HG03378 (cell line): ENCODE measurements around the gene MAP6.

Source experiments
- ATAC-seq: cut with Tn5 transposase; IDR thresholded peaks from one replicate; pipeline ENCODE4 v1.9.1; 2021; ENCODE audit warnings: mild to moderate bottlenecking, moderate library complexity; ENCODE audit not compliant: unreplicated experiment

Gene MAP6

DNA sequence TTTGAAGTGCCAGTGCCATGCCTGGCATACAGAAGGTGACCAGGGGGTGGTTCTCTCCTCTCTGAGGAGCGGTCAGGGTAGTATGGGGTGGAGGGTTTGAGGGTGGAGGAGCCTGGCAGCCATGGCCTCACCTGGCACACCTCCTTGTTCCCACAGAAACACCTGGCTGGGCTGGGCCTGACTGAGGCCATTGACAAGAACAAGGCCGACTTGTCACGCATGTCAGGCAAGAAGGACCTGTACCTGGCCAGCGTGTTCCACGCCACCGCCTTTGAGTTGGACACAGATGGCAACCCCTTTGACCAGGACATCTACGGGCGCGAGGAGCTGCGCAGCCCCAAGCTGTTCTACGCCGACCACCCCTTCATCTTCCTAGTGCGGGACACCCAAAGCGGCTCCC, 97.2 kb downstream of the MAP6 start:
- ATAC-seq = no peak

DNA sequence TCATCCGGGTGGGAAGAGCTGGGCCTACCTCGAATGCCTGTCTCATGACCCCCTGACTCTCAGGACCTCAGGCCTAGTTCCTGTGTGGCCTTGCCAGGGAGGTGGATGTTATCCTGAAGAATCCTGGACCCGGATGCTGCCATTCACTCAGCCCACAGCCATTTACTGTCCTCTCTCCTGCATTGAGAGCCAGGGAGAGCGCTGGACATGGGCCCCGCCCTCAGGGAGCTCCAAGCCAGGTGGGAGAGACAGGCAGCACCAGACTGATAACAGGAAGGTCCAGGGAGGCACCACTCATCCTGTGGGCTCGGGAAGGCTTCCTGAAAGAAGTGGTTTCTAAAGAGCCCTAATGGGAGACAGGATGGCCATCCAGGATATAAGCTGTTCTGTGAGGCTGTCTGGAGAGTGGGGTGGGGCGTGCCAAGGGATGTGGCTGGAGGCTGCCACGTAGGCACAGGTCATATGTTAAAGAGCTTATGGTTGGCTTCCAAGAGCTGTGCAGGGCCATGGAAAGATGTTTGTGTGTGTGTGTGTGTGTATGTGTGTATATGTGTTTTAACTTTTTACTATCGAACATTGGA, 98.2 kb downstream of the MAP6 start:
- no peak for ATAC-seq

DNA sequence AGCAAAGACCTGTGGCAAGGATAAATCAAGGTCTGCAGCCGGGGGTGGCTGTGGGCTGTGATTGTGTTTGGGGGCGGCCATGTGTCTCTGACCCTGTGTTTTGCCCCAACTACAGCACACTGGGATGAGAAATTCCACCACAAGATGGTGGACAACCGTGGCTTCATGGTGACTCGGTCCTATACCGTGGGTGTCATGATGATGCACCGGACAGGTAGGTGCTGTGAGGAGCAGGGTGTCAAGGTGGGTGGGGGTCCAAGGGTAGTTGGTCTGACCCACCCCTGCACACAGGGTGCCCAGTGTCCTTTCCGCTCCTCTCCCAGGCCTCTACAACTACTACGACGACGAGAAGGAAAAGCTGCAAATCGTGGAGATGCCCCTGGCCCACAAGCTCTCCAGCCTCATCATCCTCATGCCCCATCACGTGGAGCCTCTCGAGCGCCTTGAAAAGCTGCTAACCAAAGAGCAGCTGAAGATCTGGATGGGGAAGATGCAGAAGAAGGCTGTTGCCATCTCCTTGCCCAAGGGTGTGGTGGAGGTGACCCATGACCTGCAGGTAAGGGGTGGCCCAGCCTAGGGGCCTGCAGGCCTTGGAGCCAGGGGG, 100.1 kb downstream of the MAP6 start:
- no peak for ATAC-seq

GRCh38 chr11:75567971-75568370, 100.9 kb downstream of the MAP6 start:
- no peak for ATAC-seq

GRCh38 chr11:75566763-75567279, 102.0 kb downstream of the MAP6 start:
- ATAC-seq = no peak

DNA sequence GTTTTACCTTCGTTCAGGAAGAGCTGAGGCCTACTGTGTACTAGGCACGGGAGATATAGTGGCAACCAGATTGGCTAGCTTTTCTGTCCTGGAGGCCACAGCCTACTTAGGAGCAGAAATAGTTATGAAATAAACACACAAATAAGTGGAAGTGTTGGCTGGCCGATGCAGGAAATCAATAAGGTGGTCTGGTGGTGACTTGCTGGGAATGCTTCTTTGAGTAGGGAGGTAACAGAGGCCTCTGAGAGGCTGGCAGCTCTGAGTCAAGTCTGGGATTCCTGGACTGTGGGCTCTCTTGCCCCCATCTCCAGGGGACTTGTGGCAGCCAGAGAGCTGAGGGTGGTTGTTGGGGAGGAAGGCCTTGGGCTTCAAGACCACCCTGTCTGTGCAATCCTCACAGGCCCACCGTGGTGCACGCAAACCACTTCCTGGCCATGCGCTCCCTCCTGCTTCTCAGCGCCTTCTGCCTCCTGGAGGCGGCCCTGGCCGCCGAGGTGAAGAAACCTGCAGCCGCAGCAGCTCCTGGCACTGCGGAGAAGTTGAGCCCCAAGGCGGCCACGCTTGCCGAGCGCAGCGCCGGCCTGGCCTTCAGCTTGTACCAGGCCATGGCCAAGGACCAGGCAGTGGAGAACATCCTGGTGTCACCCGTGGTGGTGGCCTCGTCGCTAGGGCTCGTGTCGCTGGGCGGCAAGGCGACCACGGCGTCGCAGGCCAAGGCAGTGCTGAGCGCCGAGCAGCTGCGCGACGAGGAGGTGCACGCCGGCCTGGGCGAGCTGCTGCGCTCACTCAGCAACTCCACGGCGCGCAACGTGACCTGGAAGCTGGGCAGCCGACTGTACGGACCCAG, 102.7 kb downstream of the MAP6 start:
- ATAC-seq = no peak

GRCh38 chr11:75565221-75565814, 103.5 kb downstream of the MAP6 start:
- no peak for ATAC-seq

- no peak for ATAC-seq
Measured at GRCh38 chr11:75563978-75564552, 104.8 kb downstream of the MAP6 start.

- ATAC-seq = no peak
Measured at GRCh38 chr11:75563501-75563977, 105.3 kb downstream of the MAP6 start.

GRCh38 chr11:75562836-75563484, 105.9 kb downstream of the MAP6 start:
- no peak for ATAC-seq

DNA sequence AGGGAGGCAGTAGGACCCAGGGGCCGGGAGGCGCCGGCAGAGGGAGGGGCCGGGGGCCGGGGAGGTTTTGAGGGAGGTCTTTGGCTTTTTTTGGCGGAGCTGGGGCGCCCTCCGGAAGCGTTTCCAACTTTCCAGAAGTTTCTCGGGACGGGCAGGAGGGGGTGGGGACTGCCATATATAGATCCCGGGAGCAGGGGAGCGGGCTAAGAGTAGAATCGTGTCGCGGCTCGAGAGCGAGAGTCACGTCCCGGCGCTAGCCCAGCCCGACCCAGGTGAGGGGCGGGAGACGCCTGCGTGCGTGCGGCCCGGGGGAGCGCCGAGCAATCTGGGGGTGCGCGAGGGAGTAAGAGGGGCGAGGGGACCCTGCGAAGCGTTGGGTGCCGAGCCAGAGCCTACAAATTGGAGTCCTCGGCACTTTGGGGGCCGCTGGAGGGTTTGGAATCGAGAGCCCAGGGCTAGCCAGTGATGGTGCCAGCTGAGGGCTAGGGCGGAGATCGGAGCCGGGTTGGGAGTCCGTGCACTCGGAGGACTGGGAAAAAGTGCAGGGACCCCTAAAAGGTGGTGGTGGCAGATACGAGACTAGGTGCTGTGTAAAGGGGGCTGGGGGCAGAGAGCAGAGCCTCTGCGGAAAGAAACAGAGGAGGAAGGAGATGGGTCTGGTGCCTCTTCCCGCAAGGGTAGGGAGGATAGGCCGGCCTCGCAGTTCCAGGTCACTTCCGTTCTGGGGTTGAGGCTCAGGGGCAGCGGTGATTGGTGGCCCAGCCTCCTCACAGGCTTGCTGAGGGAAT, 106.6 kb downstream of the MAP6 start, which contains the start of gene SERPINH1:
Gene SERPINH1, plus strand, starts transcription at position 206 of the 788 bp plus-strand sequence. CDS start 4,097 bp downstream, outside the sequence.
- peak; percentile 76 for ATAC-seq

DNA sequence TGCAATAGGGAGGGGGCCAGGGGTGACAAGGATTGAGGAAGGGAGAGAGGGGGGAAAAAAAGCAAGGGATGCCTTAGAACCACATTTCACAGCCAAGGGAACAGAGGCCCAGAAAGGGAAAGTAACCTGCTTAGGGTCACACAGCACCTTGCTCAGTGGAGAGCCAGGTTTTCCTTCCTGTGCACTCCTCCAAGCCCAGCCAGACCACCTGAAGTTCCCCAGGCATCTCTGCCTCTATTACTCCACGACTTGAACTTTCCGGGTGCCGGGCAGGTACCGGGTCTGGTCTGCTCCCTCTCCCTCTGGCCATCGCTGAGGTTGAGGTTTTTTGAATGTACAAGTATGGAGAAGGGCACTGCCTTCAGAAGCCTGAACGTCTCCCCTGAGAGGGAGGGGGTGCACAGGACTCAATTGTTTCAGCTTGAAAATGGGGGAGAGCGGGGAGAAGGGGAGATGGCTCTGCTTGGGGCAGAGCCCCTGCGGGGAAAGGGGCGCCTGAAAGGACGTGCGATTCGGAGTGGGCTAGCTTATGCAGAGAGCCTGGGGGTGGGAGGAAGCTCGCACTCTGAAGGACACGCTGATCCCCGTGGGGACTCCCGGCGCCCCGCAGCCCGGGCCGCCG, 107.3 kb downstream of the MAP6 start:
- ATAC-seq = no peak

GRCh38 chr11:75560644-75561043, 108.2 kb downstream of the MAP6 start:
- ATAC-seq = no peak

DNA sequence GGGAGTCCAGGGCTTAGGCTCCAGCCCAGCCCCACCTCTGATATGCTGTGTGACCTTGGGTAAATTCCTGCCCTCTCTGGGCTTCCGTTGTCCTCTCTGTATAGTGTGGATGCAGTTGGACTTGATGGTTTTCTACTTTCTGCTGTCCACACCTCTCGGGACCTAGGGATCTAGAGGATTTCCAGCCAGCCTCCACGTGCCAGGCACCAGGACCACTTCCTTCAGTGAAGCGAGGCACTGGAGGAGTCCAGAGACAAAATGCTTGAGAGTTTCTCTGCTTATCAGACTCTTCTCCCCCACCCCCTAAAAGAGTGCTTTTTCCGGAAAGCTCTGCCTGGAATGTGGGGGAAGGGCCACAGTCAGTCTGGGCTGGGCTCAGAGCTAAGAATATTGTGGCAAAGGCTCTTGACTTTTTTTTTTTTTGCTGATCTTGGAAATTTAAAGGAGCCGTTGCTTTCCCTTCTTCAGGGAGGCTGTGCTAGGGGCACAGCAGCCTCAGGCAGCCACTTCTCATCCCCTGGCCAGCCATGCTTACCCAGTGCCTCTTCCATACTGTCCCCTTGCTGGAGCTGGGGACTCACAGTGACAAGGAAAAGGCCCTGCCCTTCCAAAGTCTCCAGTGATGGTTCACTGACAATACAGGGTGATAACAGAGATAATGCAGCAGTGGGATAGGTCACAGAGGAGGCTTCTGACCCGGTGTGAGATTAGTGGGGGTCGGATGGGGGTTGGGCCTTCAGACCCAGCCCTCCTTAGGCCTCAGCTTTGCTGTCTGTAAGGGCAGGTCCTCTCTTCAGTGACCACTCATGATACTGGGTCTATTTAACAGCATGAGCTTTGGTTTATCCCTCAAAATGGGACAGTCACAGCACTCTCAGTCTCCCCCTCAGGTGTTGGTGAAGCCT, 109.6 kb downstream of the MAP6 start:
- ATAC-seq = no peak

DNA sequence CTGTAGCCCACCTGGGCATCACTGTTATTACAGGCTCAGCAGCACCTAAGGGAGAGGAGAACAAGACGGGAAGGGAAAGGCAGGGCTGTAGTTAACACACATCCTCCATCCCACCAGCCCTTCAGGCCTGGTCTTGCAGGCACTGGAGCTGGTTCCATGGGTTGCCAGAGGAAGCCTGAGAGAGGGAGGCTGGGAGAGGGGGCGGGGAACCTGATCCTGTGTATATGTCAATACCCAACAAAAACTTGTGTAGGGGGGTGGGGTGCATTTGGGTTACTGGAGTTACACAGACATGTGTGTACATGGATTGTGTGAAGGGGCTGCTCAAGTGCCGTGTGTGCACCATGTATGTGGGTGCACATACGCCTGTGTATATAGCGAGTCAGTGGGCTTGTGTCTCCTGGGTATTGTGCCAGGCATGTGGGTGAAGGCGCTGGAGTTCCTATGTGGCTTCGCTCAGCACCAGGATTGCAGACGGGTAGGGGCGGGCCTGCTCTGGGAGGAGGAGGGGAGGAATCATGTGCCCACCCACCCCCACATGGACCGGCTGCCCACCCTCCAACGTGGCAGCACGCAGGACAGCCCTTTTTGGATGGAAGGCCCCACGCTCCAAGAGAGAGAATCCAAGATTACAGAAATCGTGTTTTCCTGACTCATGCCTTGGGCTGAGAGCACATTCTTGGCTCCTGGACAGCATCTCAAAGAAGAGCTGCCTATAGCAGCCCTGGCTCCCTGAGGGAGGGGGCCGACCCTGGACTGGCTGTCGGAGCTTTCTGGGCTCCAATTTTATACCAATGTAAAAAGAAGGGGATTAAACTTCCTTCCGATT, 111.0 kb downstream of the MAP6 start:
- no peak for ATAC-seq

DNA sequence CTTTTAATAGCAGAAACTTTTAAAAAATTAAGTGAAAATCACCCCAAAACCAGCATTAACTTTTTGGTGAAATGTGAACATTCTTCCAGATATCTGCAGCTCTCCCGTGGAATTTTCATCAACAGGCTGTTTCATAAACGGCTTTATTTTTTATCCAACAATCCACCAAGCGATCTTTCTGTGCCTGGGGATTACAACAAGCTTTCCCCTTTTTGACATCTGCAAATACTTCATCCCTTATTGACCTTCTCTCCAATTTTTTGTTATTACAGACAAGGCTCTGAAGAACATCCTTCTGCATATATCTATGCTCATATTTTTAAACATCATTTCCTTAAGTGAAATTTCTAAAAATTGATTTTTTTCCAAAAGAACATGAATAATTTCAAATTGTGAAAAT, 112.6 kb downstream of the MAP6 start:
- no peak for ATAC-seq

DNA sequence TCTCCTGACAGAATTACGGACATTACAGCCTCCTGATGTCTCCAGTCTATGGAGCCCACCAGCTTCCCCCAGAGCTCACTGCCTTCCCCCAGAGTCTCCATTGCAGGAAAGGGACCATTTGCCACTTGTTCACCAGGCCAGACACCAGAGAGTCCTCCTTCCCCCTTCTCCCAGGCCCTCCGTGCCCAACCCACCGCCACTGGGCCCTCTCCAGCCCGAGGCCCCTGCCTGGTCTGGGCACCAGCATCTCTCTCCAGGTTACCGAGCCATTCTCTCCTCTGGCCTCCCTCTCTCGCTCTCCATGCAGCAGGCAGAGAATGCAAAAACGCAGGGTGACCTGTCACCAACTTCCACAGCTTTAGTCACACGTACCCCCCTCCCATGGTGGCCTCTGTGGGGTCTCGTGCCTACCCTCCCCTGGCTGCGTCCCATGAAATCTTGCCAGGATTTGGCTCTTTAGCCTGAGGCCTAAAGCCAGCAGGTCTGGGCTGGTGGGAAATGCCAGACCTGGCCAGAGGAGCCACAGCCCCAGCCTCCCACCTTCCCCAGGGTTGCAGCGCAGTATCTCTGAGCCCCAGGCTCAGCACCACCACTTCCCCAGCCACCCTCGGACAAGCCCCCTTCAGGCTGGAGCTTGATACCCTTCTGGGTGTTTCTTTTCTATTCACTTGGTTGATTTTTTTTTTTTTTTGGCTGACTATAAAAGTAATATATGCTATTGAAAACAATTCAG, 113.6 kb downstream of the MAP6 start:
- no peak for ATAC-seq
